Astrocyte of the cerebellum (primary cell): ENCODE measurements around the gene ZCCHC3.

Source experiments
- DNase-seq: peaks from one replicate; pipeline ENCODE4 v3.0.0-alpha.2; 2011; ENCODE audit warnings: low read depth
- H3K4me3 ChIP-seq: 2 replicates; pipeline ENCODE4 v1.5.1; 2011; ENCODE audit warnings: mild to moderate bottlenecking, low read depth, low read length, moderate library complexity
- CTCF ChIP-seq: IDR thresholded peaks from 2 replicates; pipeline ENCODE4 v1.5.1; 2012; ENCODE audit warnings: low read length, low read depth, moderate library complexity, mild to moderate bottlenecking; ENCODE audit errors: missing control alignments
- in situ Hi-C: cut with HindIII; loops from 2 replicates; pipeline ENCODE4 v1.10.0; 2017; ENCODE audit warnings: low sequenced_read_pairs

Gene ZCCHC3

GRCh38 chr20:271528-271927, 25.8 kb upstream of the ZCCHC3 start:
- no peak for TF ChIP-seq CTCF
- H3K4me3 ChIP-seq: no peak overlapping the region
- no peak for DNase-seq
- in situ Hi-C loops: no loop called here

GRCh38 chr20:272718-273117, 24.7 kb upstream of the ZCCHC3 start:
- no peak for DNase-seq
- no peak for TF ChIP-seq CTCF
- in situ Hi-C loops: no loop called here
- H3K4me3 ChIP-seq: no peak overlapping the region

GRCh38 chr20:273884-274283, 23.5 kb upstream of the ZCCHC3 start:
- no peak overlapping the region for H3K4me3 ChIP-seq
- no peak for TF ChIP-seq CTCF
- DNase-seq: no peak
- in situ Hi-C loops: no loop called here

- in situ Hi-C loops: no loop called here
- TF ChIP-seq CTCF: no peak
Observed at GRCh38 chr20:275791-276190, 21.6 kb upstream of the ZCCHC3 start.

GRCh38 chr20:276620-277495, 20.5 kb upstream of the ZCCHC3 start:
- H3K4me3 ChIP-seq: no peak overlapping the region
- no peak for DNase-seq
- no peak for TF ChIP-seq CTCF
- in situ Hi-C loops: no loop called here

More at GRCh38 chr20:275791-276190, 21.6 kb upstream of the ZCCHC3 start:
- no peak for DNase-seq
- H3K4me3 ChIP-seq: no peak overlapping the region

- in situ Hi-C loops: no loop called here
- no peak for DNase-seq
- no peak for TF ChIP-seq CTCF
- H3K4me3 ChIP-seq: no peak overlapping the region
Observed at GRCh38 chr20:277496-277781, 19.9 kb upstream of the ZCCHC3 start.
